Fibroblast of skin of scalp (primary cell): Measurements from ENCODE around the gene NUDT22.
"Not testable (repeated sequence)": the region's sequence is repeated elsewhere in the genome, so short reads cannot be mapped to it uniquely, and the experiment has no call there.

ENCODE experiments used
- DNase-seq: peaks from one replicate; pipeline ENCODE4 v3.0.0-alpha.2; 2013

NUDT22 gene

GRCh38 chr11:64243236-64243854 is 17.3 kb downstream of the NUDT22 start:
- DNase-seq = no peak

- no peak for DNase-seq
Observed at GRCh38 chr11:64244107-64244506, 18.0 kb downstream of the NUDT22 start.

DNA sequence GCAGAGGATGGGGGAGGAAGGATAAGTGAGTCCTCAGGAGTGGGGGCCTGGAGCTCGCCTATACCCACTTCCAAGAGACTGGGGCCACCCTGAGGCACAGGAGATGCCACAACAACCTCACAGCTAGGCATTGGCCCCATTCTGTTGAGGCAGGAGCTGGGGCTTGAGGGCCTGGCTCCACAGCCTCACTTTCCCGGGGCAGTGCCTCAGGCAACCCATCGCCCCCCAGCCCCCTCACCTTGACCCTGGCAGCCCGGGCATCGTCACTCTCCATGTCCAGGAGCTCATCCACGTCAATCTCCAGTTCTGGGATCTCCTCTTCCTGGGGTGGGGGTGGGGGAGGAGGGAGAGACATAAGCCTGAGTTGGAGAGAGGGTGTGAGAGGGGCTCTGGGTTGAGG is 18.9 kb downstream of the NUDT22 start:
- DNase-seq = no peak

DNA sequence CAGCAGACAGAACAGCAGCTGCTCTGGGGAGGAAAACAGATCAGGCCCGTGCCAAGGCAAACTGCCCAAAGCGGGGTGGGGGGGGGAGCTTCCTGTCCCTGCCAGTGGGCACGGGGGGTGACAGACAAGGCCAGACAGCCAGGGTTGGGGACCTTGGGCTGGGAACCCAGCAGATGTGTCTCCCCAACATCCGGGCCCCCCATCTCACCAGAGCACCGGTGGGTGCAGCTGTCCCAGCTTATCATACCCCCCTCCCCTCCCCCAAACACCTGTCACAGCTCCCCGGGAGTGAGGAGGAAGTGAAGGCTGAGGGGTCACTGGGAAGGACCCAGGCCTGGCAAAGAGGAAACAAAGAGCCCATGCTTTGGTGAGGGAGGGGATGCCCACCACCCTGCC is 19.3 kb downstream of the NUDT22 start:
- no peak for DNase-seq

DNA sequence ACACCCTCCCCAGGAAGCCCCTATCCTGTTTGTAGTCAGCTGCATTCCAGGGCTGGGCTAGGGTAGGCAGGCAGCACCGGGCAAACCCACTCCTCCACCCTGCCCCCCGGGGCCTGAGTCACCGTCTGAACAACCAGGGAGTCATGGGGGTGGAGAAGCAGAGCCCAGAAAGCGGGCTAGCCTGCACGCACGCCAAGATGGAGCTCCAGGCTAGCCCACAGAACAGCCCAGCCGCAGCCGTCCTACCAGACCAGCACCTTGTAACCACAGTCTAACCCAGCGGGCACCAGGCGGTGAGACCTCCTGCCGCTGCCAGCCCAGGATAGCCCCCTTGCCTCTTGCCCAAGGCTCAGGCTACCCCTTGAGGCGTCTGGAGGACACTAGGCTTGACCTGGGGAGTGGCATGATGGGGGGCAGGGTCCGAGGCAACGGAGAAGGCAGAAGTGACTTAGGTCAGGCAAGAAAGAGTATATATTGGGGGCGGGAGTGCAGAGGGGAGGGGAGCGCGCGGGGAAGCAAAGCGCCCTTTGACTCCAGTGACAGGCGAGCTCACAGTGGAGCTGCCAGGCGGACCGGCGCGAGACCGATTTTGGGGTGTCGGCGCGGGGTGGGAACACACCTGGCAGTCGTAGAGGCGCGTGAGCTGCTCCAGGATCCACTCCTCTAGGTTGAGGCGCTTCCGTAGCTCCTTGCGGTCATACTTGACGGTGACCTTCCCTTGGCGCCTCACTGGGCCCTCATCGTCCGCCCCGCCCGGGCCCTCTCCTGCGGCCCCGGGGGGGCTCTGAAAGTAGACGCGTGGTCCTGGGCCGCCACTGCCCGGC is 19.9 kb downstream of the NUDT22 start:
- peak; percentile 96 for DNase-seq

DNA sequence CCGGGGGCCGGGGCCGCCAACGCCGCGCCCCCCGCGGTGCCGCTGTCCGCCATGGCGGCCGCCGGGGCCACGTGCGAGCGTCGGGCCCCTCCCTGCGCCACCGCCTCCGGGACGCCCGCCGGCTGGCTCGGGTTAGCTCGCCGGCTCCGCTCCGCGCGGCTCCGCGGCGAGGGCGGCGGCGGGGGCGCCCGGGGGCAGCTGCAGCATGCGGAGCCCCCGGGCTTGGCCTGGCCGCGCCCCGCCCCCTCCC is 20.5 kb downstream of the NUDT22 start:
- not testable (repeated sequence) for DNase-seq

GRCh38 chr11:64246871-64247728 is 21.0 kb downstream of the NUDT22 start, which contains the start of gene PPP1R14B:
Gene PPP1R14B (minus strand): TSS chr11:64246943. CDS start chr11:64246673, 270 bp downstream.
- DNase-seq = peak; percentile 92

DNA sequence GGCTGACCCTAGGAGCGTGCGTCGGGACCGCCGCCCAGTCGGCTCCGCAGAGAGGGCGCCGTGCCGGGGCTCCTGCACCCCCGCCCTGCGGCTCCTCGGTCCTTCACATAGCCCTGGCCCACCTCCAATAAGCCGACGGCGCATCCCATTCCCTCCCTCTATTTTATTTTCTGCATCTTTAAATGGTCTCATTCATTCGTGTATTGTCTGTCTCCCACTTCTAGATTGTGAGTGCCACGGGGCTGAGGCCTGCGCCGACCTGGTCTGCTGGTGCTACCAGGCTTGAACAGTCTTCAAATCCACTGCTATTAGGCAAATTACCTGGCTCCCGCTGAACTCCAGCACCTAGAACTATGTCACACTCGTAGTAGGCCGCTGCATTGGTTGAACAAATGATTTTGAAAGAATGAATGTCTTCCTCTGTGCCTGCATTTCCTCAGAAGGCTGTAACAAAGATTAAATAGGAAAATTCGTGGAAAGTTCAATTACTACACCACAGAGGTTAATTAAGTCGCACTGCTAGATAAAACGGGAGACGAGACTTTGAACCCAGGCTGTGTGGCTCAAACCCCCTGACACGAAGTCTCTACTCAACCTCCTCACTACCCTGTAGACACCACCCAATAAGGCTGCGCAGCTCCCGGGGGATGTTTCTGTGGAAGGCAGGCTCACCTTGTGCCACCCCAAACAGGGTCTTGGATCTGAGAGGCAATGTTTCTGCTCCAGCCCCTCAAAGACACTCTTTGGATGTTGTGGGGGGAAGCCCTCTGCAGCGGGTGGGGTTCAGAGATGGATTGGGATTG is 21.9 kb downstream of the NUDT22 start:
- DNase-seq = no peak

- DNase-seq = no peak
Observed at GRCh38 chr11:64248578-64248977, 22.5 kb downstream of the NUDT22 start.

DNA sequence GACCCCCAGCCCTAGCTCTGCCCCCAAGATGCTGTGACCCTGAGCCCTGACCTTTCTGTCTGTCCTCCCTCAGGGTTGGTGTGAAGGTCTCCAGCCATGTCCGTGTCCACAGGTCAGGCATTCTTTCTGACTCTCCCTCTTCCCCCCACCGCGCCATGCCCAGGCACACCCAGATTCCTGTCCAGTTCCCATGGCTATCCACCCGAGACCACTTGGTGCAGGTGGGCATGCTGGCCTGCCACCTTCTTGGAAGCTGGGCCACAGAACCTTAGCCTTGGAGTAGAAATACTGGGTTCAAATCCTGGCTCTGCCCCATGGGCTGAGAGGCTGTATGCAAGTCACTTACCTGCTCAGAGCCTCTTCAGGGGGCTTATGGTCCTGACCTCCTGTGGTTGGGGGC is 23.0 kb downstream of the NUDT22 start:
- no peak for DNase-seq

- DNase-seq = no peak
Observed at GRCh38 chr11:64249563-64250414, 23.7 kb downstream of the NUDT22 start.

DNA sequence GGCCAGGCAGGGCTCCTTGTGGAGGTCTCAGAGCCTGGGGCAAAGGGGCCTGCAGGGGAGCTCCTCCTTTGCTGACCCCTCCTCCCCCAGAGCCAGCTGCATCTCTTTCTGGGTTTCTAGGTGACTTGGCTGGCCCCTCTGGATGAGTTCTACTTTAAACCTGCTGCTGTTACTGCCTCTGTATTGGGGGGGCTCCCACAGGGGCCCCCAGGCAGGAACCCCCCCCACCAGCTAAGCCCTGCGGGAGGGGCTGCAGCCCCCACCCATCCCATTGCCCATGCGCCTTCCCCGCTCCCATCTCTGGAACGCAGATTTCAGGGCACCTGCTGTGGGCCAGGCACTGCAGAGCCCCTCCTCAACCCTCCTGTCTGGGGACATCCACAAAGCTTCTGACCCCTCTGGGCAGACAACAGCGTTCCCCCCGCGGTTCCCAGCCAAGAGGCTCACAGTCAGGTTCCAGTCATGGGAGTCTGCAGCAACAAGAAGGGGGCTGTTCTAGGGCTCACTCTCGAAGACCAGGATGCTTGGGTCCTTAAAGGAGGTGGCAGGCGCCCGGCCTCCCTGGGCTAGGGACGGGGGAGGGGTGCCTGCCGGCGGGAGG is 24.4 kb downstream of the NUDT22 start:
- peak; percentile 27 for DNase-seq

- peak; percentile 59 for DNase-seq
Observed at GRCh38 chr11:64251016-64251752, 25.1 kb downstream of the NUDT22 start, which contains the start of gene PLCB3. Gene PLCB3 (plus strand): TSS chr11:64251530. CDS start chr11:64251650, 120 bp downstream.

- no peak for DNase-seq
Observed at GRCh38 chr11:64251753-64252002, 25.6 kb downstream of the NUDT22 start.

DNA sequence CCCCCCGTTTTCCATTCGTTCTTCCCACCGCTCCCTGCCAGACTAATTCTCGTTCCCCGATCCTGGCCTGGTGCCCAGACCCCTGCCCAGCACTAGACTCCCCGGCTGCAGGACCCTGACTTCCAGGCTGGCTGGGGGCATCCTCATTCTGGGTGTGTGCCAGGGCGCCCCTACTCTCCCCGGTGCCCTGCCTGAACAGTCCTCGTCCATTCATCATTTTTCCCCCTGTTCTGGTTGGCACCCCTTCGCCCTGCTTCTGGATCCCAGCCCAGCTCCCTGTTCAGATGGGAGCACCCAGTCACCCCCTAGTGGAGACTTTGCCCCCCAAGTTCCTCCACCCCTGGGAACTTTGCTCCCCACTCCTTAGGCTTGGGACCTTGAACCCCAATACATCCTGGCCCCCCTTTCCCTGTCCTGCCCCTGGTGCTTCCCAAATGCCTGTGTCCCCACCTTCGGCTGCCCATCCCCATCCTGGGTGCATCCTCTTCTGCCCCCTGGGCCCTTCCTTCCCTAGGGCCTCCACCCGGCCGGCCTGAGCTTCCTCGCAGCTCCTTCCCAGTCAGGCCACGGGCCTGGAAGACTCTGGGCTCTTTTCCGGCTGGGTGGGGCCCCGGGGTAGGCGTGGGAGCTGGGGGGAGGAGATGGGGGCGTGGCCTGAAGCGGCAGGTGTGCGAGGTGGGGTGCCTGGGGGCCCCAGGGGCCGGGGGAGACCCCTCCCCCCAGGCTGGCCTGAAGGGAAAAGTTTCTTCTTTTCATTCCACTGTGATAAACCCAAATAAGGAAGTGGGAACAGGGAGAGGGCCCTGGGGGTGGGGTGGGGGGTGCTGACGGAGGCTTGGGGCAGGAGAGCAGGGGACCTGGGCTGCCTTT is 26.2 kb downstream of the NUDT22 start:
- DNase-seq = peak; percentile 45

- DNase-seq = no peak
Observed at GRCh38 chr11:64253043-64253442, 27.0 kb downstream of the NUDT22 start.

- no peak for DNase-seq
Observed at GRCh38 chr11:64253481-64253880, 27.4 kb downstream of the NUDT22 start.

GRCh38 chr11:64254326-64254725 is 28.3 kb downstream of the NUDT22 start:
- DNase-seq = no peak
